Activated naive CD8-positive, alpha-beta T cell treated with anti-CD3 and anti-CD28 coated beads, Interleukin-2, amount 10 ng/mL, durations not matched to agents 7 days and 5 days (primary cell): ENCODE data around the gene POU2AF1. TPM values are rescaled to one million over a fixed set of nuclear protein-coding genes. Genes with fewer than 3 reads are reported as not detected.

Experiments
- ATAC-seq: fragments of 150-1000 bp; cut with Tn5 transposase; one replicate; pipeline ENCODE4 v1.10.0; 2021; ENCODE audit warnings: low read depth, moderate library complexity
- POLR2A ChIA-PET: fragments of 350-600 bp; sonication (Branson Sonifier 250); formaldehyde crosslinking; loops from one replicate; lab custom pipeline; 2021; ENCODE audit warnings: antibody characterized with exemption; lab: Charles Lee
- DNase-seq: peaks from one replicate; pipeline ENCODE4 v3.0.0; 2021
- H3K27ac Mint-ChIP-seq: one replicate; pipeline ENCODE4 v1.8.0; 2022; ENCODE audit warnings: mild to moderate bottlenecking, mixed read lengths
- H3K27me3 Mint-ChIP-seq: one replicate; pipeline ENCODE4 v1.8.0; 2022; ENCODE audit warnings: mild to moderate bottlenecking, moderate library complexity, mixed read lengths
- H3K36me3 Mint-ChIP-seq: one replicate; pipeline ENCODE4 v1.8.0; 2021; ENCODE audit warnings: mild to moderate bottlenecking, mixed read lengths
- H3K4me1 Mint-ChIP-seq: one replicate; pipeline ENCODE4 v1.8.0; 2021; ENCODE audit warnings: mixed read lengths
- H3K4me3 Mint-ChIP-seq: one replicate; pipeline ENCODE4 v1.8.0; 2022; ENCODE audit warnings: mild to moderate bottlenecking, moderate library complexity, mixed read lengths
- H3K9me3 Mint-ChIP-seq: one replicate; pipeline ENCODE4 v1.8.0; 2021; ENCODE audit warnings: mixed read lengths
- total RNA-seq, 2 experiments: library from RNA; stranded (reverse); gene quantifications; one replicate each; pipeline ENCODE4 v1.2.3, GENCODE V29; 2021

POU2AF1 gene
- total RNA-seq, 2 experiments from 2014 or later: 1.9 to 2.1 TPM

GRCh38 chr11:111370902-111371578, 8.0 kb downstream of the POU2AF1 start:
- DNase-seq (no peak), ATAC-seq (no peak)
- H3K27ac Mint-ChIP-seq: no peak overlapping the region
- POLR2A ChIA-PET: interaction anchor here (1.1 kb wide), 1 partner anchor 8 kb away, joined by 5 read pairs; the partner anchor contains the start of gene POU2AF1
- peaks cover 12% of the 10 kb centered on the region for H3K36me3 Mint-ChIP-seq
- no peaks in the 10 kb centered on the region for H3K27me3 Mint-ChIP-seq
- H3K9me3 Mint-ChIP-seq: peaks cover 4% of the 10 kb centered on the region
- no peak overlapping the region for H3K4me3 Mint-ChIP-seq
- H3K4me1 Mint-ChIP-seq: peaks cover 15% of the 10 kb centered on the region

- Mint-ChIP-seq H3K4me3 (no peak overlapping the region), H3K9me3 (peaks cover 4% of the 10 kb centered on the region), H3K36me3 (peaks cover 13% of the 10 kb centered on the region), H3K27ac (no peak overlapping the region), H3K27me3 (no peaks in the 10 kb centered on the region), H3K4me1 (peaks cover 15% of the 10 kb centered on the region)
- DNase-seq (no peak), ATAC-seq (no peak)
- POLR2A ChIA-PET: interaction anchor here (1.1 kb wide), 1 partner anchor 9 kb away, joined by 5 read pairs; the partner anchor contains the start of gene POU2AF1
Observed at GRCh38 chr11:111370270-111370901, 8.7 kb downstream of the POU2AF1 start.

GRCh38 chr11:111368285-111368560, 10.9 kb downstream of the POU2AF1 start:
- Mint-ChIP-seq H3K4me1 (peaks cover 12% of the 10 kb centered on the region), H3K4me3 (no peak overlapping the region), H3K36me3 (peaks cover 13% of the 10 kb centered on the region), H3K9me3 (peaks cover 4% of the 10 kb centered on the region), H3K27ac (no peak overlapping the region), H3K27me3 (no peaks in the 10 kb centered on the region)
- ATAC-seq: no peak
- no peak for DNase-seq
- POLR2A ChIA-PET: no interaction called here

GRCh38 chr11:111367411-111368284, 11.4 kb downstream of the POU2AF1 start:
- POLR2A ChIA-PET: no interaction called here
- H3K27ac Mint-ChIP-seq: no peak overlapping the region
- H3K27me3 Mint-ChIP-seq: no peaks in the 10 kb centered on the region
- peaks cover 12% of the 10 kb centered on the region for H3K4me1 Mint-ChIP-seq
- H3K9me3 Mint-ChIP-seq: peaks cover 4% of the 10 kb centered on the region
- DNase-seq (no peak), ATAC-seq (no peak)
- no peak overlapping the region for H3K4me3 Mint-ChIP-seq
- peaks cover 13% of the 10 kb centered on the region for H3K36me3 Mint-ChIP-seq

GRCh38 chr11:111366560-111367410, 12.3 kb downstream of the POU2AF1 start:
- Mint-ChIP-seq H3K27me3 (no peaks in the 10 kb centered on the region), H3K4me1 (peaks cover 11% of the 10 kb centered on the region), H3K36me3 (peaks cover 12% of the 10 kb centered on the region), H3K27ac (no peak overlapping the region), H3K4me3 (no peak overlapping the region), H3K9me3 (peaks cover 4% of the 10 kb centered on the region)
- ATAC-seq: no peak
- POLR2A ChIA-PET: no interaction called here
- no peak for DNase-seq

- peaks cover 3% of the 10 kb centered on the region for H3K4me1 Mint-ChIP-seq
- peaks cover 11% of the 10 kb centered on the region for H3K36me3 Mint-ChIP-seq
- POLR2A ChIA-PET: no interaction called here
- no peaks in the 10 kb centered on the region for H3K27me3 Mint-ChIP-seq
- H3K4me3 Mint-ChIP-seq: no peak overlapping the region
- DNase-seq (no peak), ATAC-seq (no peak)
- H3K9me3 Mint-ChIP-seq: peaks cover 4% of the 10 kb centered on the region
- H3K27ac Mint-ChIP-seq: peak overlapping the region; percentile 27
Observed at GRCh38 chr11:111365722-111366559, 13.1 kb downstream of the POU2AF1 start.

- peaks cover 10% of the 10 kb centered on the region for H3K36me3 Mint-ChIP-seq
- ATAC-seq (no peak), DNase-seq (no peak)
- peaks cover 2% of the 10 kb centered on the region for H3K9me3 Mint-ChIP-seq
- no peak overlapping the region for H3K27ac Mint-ChIP-seq
- POLR2A ChIA-PET: no interaction called here
- H3K27me3 Mint-ChIP-seq: no peaks in the 10 kb centered on the region
- no peak overlapping the region for H3K4me3 Mint-ChIP-seq
- peaks cover 3% of the 10 kb centered on the region for H3K4me1 Mint-ChIP-seq
Observed at GRCh38 chr11:111364503-111364902, 14.6 kb downstream of the POU2AF1 start.

- DNase-seq: no peak
- Mint-ChIP-seq H3K36me3 (peaks cover 9% of the 10 kb centered on the region), H3K27ac (no peak overlapping the region), H3K4me1 (peaks cover 3% of the 10 kb centered on the region), H3K4me3 (no peak overlapping the region), H3K9me3 (no peaks in the 10 kb centered on the region), H3K27me3 (no peaks in the 10 kb centered on the region)
- ATAC-seq: no peak
- POLR2A ChIA-PET: no interaction called here
Observed at GRCh38 chr11:111363985-111364384, 15.1 kb downstream of the POU2AF1 start.

GRCh38 chr11:111362887-111363411, 16.1 kb downstream of the POU2AF1 start:
- DNase-seq: no peak
- Mint-ChIP-seq H3K4me3 (no peak overlapping the region), H3K27ac (no peak overlapping the region), H3K36me3 (peaks cover 9% of the 10 kb centered on the region), H3K4me1 (peaks cover 3% of the 10 kb centered on the region), H3K9me3 (no peaks in the 10 kb centered on the region), H3K27me3 (no peaks in the 10 kb centered on the region)
- no peak for ATAC-seq
- POLR2A ChIA-PET: interaction anchor here (0.7 kb wide), 1 partner anchor 16 kb away, joined by 3 read pairs; the partner anchor contains the start of gene POU2AF1

GRCh38 chr11:111361874-111362273, 17.2 kb downstream of the POU2AF1 start:
- ATAC-seq (no peak), DNase-seq (no peak)
- H3K36me3 Mint-ChIP-seq: peaks cover 9% of the 10 kb centered on the region
- no peaks in the 10 kb centered on the region for H3K27me3 Mint-ChIP-seq
- H3K27ac Mint-ChIP-seq: no peak overlapping the region
- H3K4me3 Mint-ChIP-seq: no peak overlapping the region
- POLR2A ChIA-PET: no interaction called here
- peaks cover 3% of the 10 kb centered on the region for H3K4me1 Mint-ChIP-seq
- no peaks in the 10 kb centered on the region for H3K9me3 Mint-ChIP-seq

GRCh38 chr11:111361052-111361801, 17.8 kb downstream of the POU2AF1 start:
- ATAC-seq: no peak
- H3K4me1 Mint-ChIP-seq: peaks cover 3% of the 10 kb centered on the region
- peaks cover 6% of the 10 kb centered on the region for H3K36me3 Mint-ChIP-seq
- POLR2A ChIA-PET: no interaction called here
- H3K27me3 Mint-ChIP-seq: no peaks in the 10 kb centered on the region
- no peaks in the 10 kb centered on the region for H3K9me3 Mint-ChIP-seq
- H3K27ac Mint-ChIP-seq: no peak overlapping the region
- H3K4me3 Mint-ChIP-seq: no peak overlapping the region
- DNase-seq: no peak
